Measurements from ENCODE around the gene CACNA1C.

CACNA1C gene

GRCh38 chr12:2259369-2259768 lies 206.6 kb downstream of the CACNA1C start:
- H3F3A ChIP-seq (ENCODE audit: control insufficient read depth, insufficient read depth) = peaks cover 5% of the 10 kb centered on the region
- peak overlapping the region; percentile 4; the same call in 1 of the 2 replicates for H3K4me3 ChIP-seq (ENCODE audit: low read length)
- H3K4me2 ChIP-seq (ENCODE audit: low read length) = peak overlapping the region; percentile 61
- peak overlapping the region; percentile 7; the same call in 1 of the 2 replicates for H3K27ac ChIP-seq (ENCODE audit: low read depth, low read length)
- no peaks in the 10 kb centered on the region for H3K36me3 ChIP-seq (ENCODE audit: control insufficient read depth, low read length)
- H3K27me3 ChIP-seq (ENCODE audit: control insufficient read depth, low read length) = no peaks in the 10 kb centered on the region
- H3K9me2 ChIP-seq (replicated peaks; ENCODE audit: control insufficient read depth, low read length) = no peaks in the 10 kb centered on the region
- no peaks in the 10 kb centered on the region for H3K79me2 ChIP-seq (ENCODE audit: control insufficient read depth, low read length)
- peaks cover 14% of the 10 kb centered on the region for H3K4me1 ChIP-seq (ENCODE audit: control insufficient read depth, low read length)
- peaks cover 8% of the 10 kb centered on the region for H3K9me3 ChIP-seq (ENCODE audit: control insufficient read depth, insufficient read depth, low read length)
- TF ChIP-seq EZH2phosphoT487 (IDR thresholded peaks at IDR 0.05; ENCODE audit: borderline replicate concordance, low read length) (no peak), CTCF (IDR thresholded peaks at IDR 0.05; ENCODE audit: low read depth, low read length, poor library complexity, severe bottlenecking) (no peak)
- no peaks in the 10 kb centered on the region for H4K20me1 ChIP-seq (ENCODE audit: control insufficient read depth, insufficient read depth, low read depth, low read length)

- Histone ChIP-seq H3K27me3 (ENCODE audit: control insufficient read depth, low read length) (no peaks in the 10 kb centered on the region; the same call in 1 of the 2 replicates), H3K4me2 (ENCODE audit: low read length) (no peak overlapping the region), H3K27ac (ENCODE audit: low read depth, low read length) (no peak overlapping the region), H3K79me2 (ENCODE audit: control insufficient read depth, low read length) (no peaks in the 10 kb centered on the region), H3K36me3 (ENCODE audit: control insufficient read depth, low read length) (no peaks in the 10 kb centered on the region), H4K20me1 (ENCODE audit: control insufficient read depth, insufficient read depth, low read depth, low read length) (no peaks in the 10 kb centered on the region), H3K4me1 (ENCODE audit: control insufficient read depth, low read length) (peaks cover 14% of the 10 kb centered on the region), H3F3A (ENCODE audit: control insufficient read depth, insufficient read depth) (peaks cover 5% of the 10 kb centered on the region), H3K9me3 (ENCODE audit: control insufficient read depth, insufficient read depth, low read length) (peaks cover 6% of the 10 kb centered on the region), H3K4me3 (ENCODE audit: low read length) (no peak overlapping the region), H3K9me2 (replicated peaks; ENCODE audit: control insufficient read depth, low read length) (no peaks in the 10 kb centered on the region)
- TF ChIP-seq CTCF (IDR thresholded peaks at IDR 0.05; ENCODE audit: low read depth, low read length, poor library complexity, severe bottlenecking) (no peak), EZH2phosphoT487 (IDR thresholded peaks at IDR 0.05; ENCODE audit: borderline replicate concordance, low read length) (no peak)
These were observed 207.7 kb downstream of the CACNA1C start for GRCh38 chr12:2260441-2260840.

GRCh38 chr12:2261708-2262107 lies 208.9 kb downstream of the CACNA1C start:
- Histone ChIP-seq H3K9me3 (ENCODE audit: control insufficient read depth, insufficient read depth, low read length) (no peaks in the 10 kb centered on the region), H3K27me3 (ENCODE audit: control insufficient read depth, low read length) (no peaks in the 10 kb centered on the region; the same call in 1 of the 2 replicates), H3K9me2 (replicated peaks; ENCODE audit: control insufficient read depth, low read length) (no peaks in the 10 kb centered on the region), H4K20me1 (ENCODE audit: control insufficient read depth, insufficient read depth, low read depth, low read length) (no peaks in the 10 kb centered on the region), H3K79me2 (ENCODE audit: control insufficient read depth, low read length) (no peaks in the 10 kb centered on the region), H3K27ac (ENCODE audit: low read depth, low read length) (no peak overlapping the region), H3K4me3 (ENCODE audit: low read length) (no peak overlapping the region), H3F3A (ENCODE audit: control insufficient read depth, insufficient read depth) (no peaks in the 10 kb centered on the region), H3K4me1 (ENCODE audit: control insufficient read depth, low read length) (peaks cover 14% of the 10 kb centered on the region), H3K36me3 (ENCODE audit: control insufficient read depth, low read length) (no peaks in the 10 kb centered on the region), H3K4me2 (ENCODE audit: low read length) (no peak overlapping the region)
- no peak for TF ChIP-seq CTCF (IDR thresholded peaks at IDR 0.05; ENCODE audit: low read depth, low read length, poor library complexity, severe bottlenecking)

All from DOHH2 (cell line).